NCI-H2227 (cell line): ENCODE results near the gene CEBPE.

ENCODE experiments used
- DNase-seq: peaks from one replicate; lab custom pipeline; 2025; ENCODE audit not compliant: unreplicated experiment; lab: John Stamatoyannopoulos, UW

The CEBPE gene

DNA sequence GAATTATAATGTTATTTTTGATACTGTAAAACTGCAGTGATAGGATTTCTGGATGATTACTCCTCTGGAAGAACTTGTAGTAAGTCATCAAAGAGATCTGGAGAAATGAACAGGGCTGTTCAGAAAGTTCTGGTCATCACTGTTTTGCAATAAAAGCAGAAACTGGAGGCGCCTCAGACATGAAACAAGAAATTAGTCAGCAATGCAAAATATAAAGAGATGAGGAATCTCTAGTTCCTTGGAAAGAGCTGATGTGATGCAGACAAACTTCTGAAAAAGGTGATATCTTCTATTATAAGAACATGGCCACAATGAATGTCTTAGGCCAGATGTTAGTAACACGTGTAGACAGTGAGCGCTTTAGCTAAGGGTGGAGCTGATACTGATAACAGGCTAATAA is 33.6 kb downstream of the CEBPE start:
- DNase-seq, result no peak

DNA sequence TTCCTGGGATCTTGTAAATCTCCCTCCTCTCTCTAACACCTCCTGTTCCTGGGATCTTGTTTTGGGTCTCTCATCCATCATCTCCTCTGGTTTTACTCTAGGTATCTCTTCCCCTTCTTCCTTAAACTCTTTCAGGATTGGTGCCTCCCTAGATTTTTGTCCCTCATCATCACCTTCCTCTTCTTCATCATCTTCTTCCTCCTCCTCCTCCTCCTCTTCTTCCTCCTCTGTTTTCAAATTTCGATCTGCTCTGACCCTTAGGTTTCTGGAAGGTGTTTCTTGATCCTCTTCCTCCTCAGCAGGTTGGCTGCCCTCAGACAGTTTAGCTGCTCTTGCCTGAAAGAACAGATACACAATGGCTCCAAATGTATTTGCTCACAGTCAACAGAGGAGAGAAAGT is 38.6 kb downstream of the CEBPE start:
- DNase-seq, result no peak

DNA sequence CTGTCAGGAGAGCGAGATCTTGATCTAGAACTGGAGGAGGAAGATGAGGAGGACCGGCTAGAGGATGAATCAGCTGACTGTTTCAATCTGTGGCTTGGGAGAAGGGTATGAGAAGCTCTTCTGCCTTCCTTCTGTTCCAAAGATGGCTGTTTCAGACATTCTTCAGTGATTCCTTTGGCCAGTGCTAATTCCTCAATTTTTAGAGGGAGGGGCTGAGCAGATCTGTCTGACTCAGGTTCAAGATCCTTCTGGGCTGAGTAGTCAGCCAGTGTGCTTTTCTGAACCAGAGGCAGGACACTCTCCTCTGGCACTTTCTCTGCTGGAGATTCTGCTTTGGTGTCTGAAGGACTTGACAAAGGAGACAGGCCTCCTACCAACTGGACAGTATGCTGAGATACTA is 39.3 kb downstream of the CEBPE start:
- DNase-seq, result no peak

DNA sequence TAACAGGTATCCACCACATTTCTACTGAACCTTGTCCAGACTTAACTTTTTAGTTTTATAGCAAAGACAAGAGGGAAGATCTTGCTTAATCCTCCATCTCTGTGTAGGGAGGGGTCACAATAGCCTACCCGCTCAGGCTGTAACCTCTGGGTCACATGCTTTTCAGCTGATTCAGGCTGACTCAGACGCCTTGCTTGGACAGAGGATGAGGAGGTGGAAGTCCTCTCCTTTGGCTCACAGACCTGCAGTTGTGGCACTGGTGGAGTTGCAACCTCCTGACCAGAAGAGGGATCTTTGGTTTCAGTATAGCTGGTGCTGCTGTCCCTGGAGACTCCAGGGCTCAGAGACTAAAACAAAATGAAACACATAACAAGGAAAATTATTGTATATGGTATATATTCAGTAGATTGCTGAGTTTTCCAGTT is 40.4 kb downstream of the CEBPE start:
- no peak for DNase-seq

DNA sequence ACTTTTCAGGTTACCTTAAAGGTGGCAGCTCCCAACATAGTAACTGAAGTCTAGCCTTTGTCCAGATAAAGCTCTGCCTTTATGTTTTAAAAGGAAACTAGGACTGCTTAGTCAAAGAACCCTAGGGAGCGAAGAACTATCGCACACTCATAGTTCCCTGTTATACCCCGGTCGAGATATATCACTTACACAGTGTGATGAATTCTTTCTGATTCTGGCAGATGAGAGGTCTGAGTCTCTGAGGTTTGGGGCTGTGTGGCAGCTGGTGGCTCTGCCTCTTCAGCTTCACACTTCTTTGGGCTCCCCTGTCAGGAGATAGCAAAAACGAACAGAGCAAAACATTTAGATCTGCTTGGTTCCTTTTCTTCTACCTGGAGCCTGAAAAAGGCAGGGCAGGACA is 41.1 kb downstream of the CEBPE start:
- no peak for DNase-seq

DNA sequence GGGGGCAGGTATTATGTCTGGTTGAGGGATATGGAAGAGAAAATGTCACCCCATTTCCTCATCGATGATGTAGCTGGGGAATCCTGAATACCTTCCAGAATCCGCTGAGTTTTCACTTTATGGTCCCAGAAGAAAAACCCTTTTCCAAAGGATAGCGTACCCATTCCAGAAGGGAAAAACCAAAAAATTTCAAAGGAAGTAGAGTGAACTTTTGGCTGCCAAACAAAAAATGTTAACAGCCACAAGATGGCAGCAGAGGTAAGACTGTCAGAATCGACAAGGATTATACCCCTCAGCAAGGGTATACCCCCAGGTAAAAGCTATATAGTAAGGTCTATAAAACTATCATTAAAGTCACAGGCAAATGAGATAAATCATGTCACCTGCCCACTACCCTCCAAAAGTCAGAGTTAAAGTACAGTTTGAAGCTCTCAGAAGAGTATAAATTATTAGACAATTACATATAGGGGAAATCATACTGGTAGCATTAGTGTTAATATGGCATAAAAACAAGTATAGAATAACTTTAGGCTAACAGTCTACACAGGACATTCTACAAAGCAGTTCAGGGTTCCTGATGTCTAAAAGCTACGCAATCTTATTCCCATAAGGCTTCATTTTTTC is 42.2 kb downstream of the CEBPE start:
- DNase-seq, result no peak

DNA sequence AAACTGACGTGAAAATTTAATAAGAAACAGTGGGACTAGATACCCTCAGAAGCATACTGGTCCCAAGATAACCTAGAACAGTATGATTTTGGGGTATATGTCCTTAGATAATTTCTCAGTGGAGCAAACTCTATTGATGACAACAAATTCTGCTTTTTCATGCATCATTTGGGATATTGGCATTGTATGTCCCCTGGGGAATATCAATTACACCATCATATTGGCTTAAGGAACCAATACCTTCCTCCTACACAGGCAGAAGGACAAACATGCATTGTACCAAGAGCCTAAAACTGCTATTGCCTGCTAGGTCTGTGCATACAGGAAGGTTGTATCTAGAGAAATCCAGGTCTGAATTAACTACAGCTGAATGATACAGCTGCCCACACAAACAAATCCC is 44.1 kb downstream of the CEBPE start:
- no peak for DNase-seq

DNA sequence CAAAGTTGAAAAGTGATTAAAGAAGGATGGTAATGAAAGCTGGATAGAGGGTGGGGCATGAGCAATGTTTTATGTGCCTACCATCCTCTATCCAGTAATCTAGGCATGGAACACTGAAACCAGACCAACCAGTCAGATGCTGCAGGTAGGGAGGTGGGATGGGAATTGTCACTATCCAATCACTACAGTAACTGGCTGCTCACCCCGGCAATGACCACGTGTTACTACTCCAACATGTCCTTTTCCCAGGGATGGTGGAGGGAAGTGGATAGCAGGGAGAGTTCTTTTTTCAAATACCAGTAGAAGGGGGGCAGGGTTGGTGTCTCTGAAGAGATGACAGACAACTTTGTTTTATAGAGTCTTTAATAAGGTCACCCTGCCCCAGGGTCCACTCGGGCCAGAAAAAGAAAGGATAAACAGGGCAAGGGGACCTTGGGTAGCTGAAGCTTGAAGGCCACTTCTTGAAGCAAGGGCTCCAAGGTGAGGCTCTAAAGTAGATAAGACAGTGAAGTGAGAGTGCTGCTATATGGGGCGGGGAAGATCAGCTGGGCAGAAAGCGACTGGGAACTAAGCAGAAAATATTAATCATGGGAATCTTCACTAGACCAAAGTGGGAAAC is 47.0 kb downstream of the CEBPE start:
- no peak for DNase-seq

DNA sequence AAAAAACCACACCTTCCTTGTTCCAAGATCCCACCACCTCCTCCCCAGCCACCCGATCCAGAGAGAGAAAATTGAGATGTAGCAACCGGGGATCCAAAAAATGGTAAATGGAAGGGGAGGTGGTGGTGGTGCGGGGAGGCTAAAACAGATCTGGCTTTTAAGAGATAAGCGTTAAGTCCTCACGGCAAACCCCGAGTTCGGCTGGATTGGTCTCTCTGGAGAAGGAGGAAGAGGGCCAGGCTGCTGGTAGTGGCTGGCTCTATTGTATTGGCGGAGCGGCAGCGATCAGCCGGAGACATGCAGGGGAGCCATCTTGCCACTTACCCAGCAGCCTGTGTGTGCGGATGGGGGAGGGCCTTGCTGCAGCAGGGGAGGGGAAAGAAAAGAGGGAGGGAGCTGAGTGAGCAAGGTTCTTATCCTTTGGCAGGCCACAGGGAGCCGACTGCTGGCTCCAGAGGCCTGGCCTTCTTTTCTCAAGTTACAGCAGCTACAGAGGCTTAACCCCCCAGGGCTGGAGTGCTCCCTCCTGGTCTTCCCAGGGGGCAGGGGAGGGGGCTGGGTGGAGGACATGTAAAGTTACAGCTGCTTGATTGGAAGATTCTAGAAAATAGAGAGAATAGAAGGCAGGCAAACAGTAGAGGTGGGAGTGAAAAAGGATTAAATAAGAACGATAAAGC is 47.7 kb downstream of the CEBPE start:
- no peak for DNase-seq

DNA sequence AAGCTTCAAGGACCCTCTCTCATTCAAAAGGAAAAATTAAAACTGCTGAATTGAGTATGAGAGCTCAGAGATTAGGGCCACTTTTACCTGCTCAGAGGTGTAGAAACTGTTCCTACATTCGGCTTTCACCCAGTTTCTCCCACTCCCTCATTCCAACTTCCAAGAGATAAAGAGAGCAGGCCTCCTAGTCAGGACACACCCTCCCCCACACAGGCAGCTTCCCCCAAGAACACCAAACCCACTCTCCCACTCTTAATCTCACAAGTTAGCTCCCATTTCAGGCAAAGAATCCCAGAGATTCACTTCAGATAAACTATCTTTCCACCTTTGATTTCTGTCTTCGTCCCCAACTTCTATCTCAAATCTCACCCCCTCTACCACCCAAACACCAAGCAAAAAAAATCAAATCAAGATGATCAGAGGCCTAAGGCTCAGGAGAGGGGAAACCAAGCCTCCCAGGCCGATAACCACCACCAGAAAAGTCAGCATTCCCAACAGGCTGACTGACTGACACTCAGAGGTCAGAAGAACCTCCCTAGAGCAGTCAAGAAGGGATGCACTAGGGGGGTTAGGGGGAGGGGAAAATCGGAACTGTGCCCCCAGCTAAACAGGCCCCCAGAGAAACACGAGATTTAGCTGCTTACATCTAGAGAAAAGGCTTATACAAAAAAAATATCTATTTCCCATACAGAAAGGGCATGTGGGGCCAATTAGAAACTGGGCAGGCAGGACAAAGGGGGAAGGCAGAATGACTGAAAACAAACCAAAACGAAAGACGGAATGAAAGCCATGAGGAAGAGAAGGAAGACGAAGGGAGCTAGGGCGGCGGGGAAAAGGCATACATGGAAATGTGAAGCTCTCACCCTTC is 48.6 kb downstream of the CEBPE start:
- no peak for DNase-seq

DNA sequence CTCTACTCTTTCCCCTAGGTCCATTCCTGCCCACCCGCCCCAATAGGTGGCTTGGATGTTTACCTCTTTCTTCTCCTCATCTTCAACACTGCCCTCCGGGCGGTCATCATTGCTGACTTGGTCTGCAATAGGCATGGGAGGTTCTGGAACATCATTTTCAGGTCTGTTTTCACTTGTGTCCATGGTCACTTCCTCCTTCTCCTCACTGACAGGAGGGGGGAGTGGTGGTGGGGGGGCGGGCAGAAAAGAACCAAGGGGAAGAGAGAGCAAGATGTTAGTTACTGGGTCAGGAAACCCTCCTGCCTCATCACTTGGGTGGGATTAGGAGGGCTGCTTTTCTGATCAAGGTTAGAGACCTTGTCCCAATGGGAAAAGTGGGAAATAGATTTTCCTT is 49.6 kb downstream of the CEBPE start:
- DNase-seq, result no peak

DNA sequence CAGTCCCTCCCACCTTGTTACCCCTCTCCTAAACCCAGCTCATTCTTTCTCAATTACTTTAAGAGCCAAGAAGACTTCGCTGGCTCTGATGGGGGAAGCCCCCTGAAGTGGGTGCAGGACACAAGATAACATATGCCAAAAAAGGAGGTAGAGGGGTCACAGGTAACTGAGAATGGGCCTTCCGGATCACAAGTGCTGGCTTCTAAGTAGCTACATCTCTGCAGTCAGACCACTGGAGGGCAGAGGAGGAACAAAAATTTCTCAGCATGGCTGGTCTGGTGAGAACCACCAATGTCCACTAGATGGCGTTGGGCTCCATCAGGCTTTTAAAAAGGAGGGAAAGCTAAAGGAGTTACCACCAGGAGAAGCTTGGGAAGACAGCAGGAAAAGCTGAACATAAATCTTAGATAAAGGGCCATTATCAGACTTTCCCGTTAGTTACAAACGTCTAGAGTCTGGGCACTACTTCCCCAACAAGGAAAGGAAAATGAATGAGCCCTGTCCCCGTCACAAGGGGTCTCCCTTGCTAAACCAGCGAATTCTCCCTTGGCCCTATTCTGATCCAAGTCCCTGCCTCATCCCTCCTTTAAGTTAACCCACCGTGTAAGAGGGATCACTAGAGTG is 50.2 kb downstream of the CEBPE start:
- no peak for DNase-seq

DNA sequence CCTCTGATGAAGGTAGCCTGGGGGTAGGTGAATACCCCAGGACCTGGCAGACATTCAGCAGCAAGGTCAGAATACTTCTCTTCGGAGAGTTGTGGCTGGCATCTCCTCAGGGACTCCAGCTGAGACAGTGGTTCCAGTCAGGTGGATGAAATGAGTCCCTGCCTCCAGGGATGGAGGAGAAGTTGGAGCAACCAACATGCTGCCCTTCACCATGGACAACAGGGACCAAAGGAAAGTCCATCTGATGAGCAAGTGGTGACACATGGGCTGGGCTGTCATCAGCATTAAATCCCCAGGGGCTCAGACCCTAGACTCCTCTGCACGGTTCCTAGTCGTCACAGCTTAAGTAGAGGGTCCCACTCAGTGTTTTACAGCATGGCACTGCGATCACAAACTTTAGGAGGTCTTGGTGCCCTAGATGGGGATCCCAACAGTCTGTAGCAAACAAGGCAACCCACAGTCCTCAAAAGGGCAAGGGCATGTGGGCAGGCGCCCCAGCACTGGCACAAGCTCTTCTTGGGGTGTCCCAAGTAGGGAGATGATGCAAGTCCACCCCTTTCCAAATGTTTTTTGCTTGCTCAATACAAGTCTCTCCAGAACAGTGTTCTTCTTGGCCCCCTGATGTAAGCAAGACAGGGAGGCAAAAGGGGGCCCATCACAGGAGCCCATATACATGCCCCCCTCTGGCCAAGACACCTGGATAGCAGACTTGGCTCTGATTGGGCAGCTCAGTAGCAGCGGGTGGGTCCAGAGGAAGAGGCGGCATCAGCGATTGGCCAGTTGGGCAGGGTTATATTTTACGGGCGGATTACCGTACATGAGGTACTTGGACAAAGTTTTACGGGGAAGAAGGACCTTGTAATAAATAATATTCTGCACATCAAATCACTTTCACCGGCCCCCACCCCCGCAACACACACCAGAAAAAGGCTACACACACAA is 50.9 kb downstream of the CEBPE start:
- DNase-seq, result no peak
